GM18867 (cell line): ENCODE measurements around the gene RUFY2.
"Not testable (repeated sequence)": the region's sequence is repeated elsewhere in the genome, so short reads cannot be mapped to it uniquely, and the experiment has no call there.

Source experiments
- ATAC-seq: cut with Tn5 transposase; IDR thresholded peaks from one replicate; pipeline ENCODE4 v1.9.1; 2021; ENCODE audit warnings: mild to moderate bottlenecking, moderate library complexity; ENCODE audit not compliant: unreplicated experiment

Gene RUFY2

GRCh38 chr10:68406815-68407548 is at the start of gene RUFY2:
TSS of gene RUFY2 (minus strand) at chr10:68407277. CDS start at chr10:68407189, 88 bp downstream.
- peak; percentile 96 for ATAC-seq

GRCh38 chr10:68449698-68450097 is 42.6 kb upstream of the RUFY2 start:
- not testable (repeated sequence) for ATAC-seq

GRCh38 chr10:68446179-68446578 is 39.1 kb upstream of the RUFY2 start:
- ATAC-seq: no peak

GRCh38 chr10:68442971-68443370 is 35.9 kb upstream of the RUFY2 start:
- no peak for ATAC-seq

GRCh38 chr10:68440898-68441297 is 33.8 kb upstream of the RUFY2 start:
- no peak for ATAC-seq

GRCh38 chr10:68435803-68436202 is 28.7 kb upstream of the RUFY2 start:
- ATAC-seq: no peak

GRCh38 chr10:68434657-68435056 is 27.6 kb upstream of the RUFY2 start:
- ATAC-seq: no peak

GRCh38 chr10:68428396-68429104 is 21.5 kb upstream of the RUFY2 start:
- ATAC-seq: no peak

- no peak for ATAC-seq
Observed at GRCh38 chr10:68424454-68425014, 17.5 kb upstream of the RUFY2 start.

- ATAC-seq: no peak
Observed at GRCh38 chr10:68423522-68423921, 16.4 kb upstream of the RUFY2 start.

GRCh38 chr10:68419376-68419775 is 12.3 kb upstream of the RUFY2 start:
- no peak for ATAC-seq

- no peak for ATAC-seq
Observed at GRCh38 chr10:68408898-68409518, 1.9 kb upstream of the RUFY2 start.

- peak; percentile 31 for ATAC-seq
Observed at GRCh38 chr10:68406111-68406814, 814 bp downstream of the RUFY2 start.

GRCh38 chr10:68403701-68404100 is 3.4 kb downstream of the RUFY2 start:
- ATAC-seq: no peak

- ATAC-seq: no peak
Observed at GRCh38 chr10:68402276-68402675, 4.8 kb downstream of the RUFY2 start.

- no peak for ATAC-seq
Observed at GRCh38 chr10:68397005-68397404, 10.1 kb downstream of the RUFY2 start.

- ATAC-seq: no peak
Observed at GRCh38 chr10:68385740-68386139, 21.3 kb downstream of the RUFY2 start.

- ATAC-seq: no peak
Observed at GRCh38 chr10:68371604-68372003, 35.5 kb downstream of the RUFY2 start.

- no peak for ATAC-seq
Observed at GRCh38 chr10:68367121-68367520, 40.0 kb downstream of the RUFY2 start.

- ATAC-seq: no peak
Observed at GRCh38 chr10:68366600-68366999, 40.5 kb downstream of the RUFY2 start.

GRCh38 chr10:68365611-68366010 is 41.5 kb downstream of the RUFY2 start:
- ATAC-seq: no peak
